Stomach (tissue), 4 donors: ENCODE results near the gene ACVR1B.

Source experiments
- CTCF ChIP-seq, 7 experiments: fragments of 450-650 bp in 4 of 7; fragments of 200-600 bp in 3 of 7; sonication (generic) in 3 of 7; IDR thresholded peaks; one replicate each; pipeline ENCODE4 v1.5.1; 2016 to 2019; ENCODE audit warnings: antibody characterized with exemption in 7 of 7, control low read depth in 2 of 7, mild to moderate bottlenecking in 1 of 7
- EP300 ChIP-seq: sonication (generic); formaldehyde crosslinking; IDR thresholded peaks from one replicate; pipeline ENCODE4 v1.6.1; 2017; ENCODE audit warnings: antibody characterized with exemption
- POLR2A ChIP-seq, 4 donors: fragments of 450-650 bp; IDR thresholded peaks; one replicate each; pipeline ENCODE4 v1.6.1; 2016; ENCODE audit warnings: antibody characterized with exemption in 4 of 4, control low read depth in 2 of 4, mild to moderate bottlenecking in 1 of 4, moderate library complexity in 1 of 4

- TF ChIP-seq CTCF (IDR thresholded peaks at IDR 0.05) (no peak), POLR2A (IDR thresholded peaks at IDR 0.05) (no peak), EP300 (no peak)
Observed at GRCh38 chr12:51971679-51972421, 20.4 kb downstream of the ACVR1B start.
